ENCODE measurements around the gene CYB561D2.

- TF ChIP-seq CTCF (IDR thresholded peaks at IDR 0.05; ENCODE audit: low read length), result no peak
- no peak for TF ChIP-seq EZH2 (optimal IDR thresholded peaks at IDR 0.05; ENCODE audit: low read depth, low read length)
- TF ChIP-seq EZH2phosphoT487 (IDR thresholded peaks at IDR 0.05; ENCODE audit: low read length), result no peak
These were observed 10.6 kb upstream of the CYB561D2 start for GRCh38 chr3:50340147-50340447.

Data from MM.1S (cell line).